Measurements from ENCODE around the gene PRKCA.

- TF ChIP-seq CTCF (IDR thresholded peaks at IDR 0.05) (no peak), POLR2A (IDR thresholded peaks at IDR 0.05) (no peak), EP300 (IDR thresholded peaks at IDR 0.05) (no peak)
Observed at GRCh38 chr17:66438101-66438500, 135.7 kb downstream of the PRKCA start.
